T-helper 17 cell (primary cell): ENCODE data around the gene SSPN. TPM values are rescaled to one million over a fixed set of nuclear protein-coding genes. Genes with fewer than 3 reads are reported as not detected.

Experiments
- ATAC-seq: fragments of 150-1000 bp; cut with Tn5 transposase; 2 replicates; pipeline ENCODE4 v1.10.0; 2021; ENCODE audit warnings: mild to moderate bottlenecking, moderate library complexity
- DNase-seq, 3 donors: peaks; one replicate each; pipeline versions ENCODE4 v3.0.0 to v3.0.0-alpha.2; 2020 to 2021
- H3K9me3 ChIP-seq: one replicate; pipeline ENCODE4 v1.7.0; 2013; ENCODE audit warnings: low read length, mild to moderate bottlenecking; ENCODE audit not compliant: control insufficient read depth, poor library complexity, severe bottlenecking
- H3K27ac Mint-ChIP-seq: one replicate; pipeline ENCODE4 v1.8.0; 2022; ENCODE audit warnings: mild to moderate bottlenecking, moderate library complexity, mixed read lengths
- H3K27me3 Mint-ChIP-seq: one replicate; pipeline ENCODE4 v1.8.0; 2022; ENCODE audit warnings: mixed read lengths
- H3K36me3 Mint-ChIP-seq: one replicate; pipeline ENCODE4 v1.8.0; 2022; ENCODE audit warnings: low read depth, mixed read lengths
- H3K4me1 Mint-ChIP-seq: one replicate; pipeline ENCODE4 v1.8.0; 2022; ENCODE audit warnings: mild to moderate bottlenecking, mixed read lengths
- H3K4me3 Mint-ChIP-seq: one replicate; pipeline ENCODE4 v1.8.0; 2022; ENCODE audit warnings: mild to moderate bottlenecking, moderate library complexity, mixed read lengths
- total RNA-seq, 4 donors: library from RNA in 2 of 4; stranded (reverse) in 2 of 4; gene quantifications; one replicate each; pipeline ENCODE4 v1.2.3 and lab custom pipeline; 2022 to 2026

The SSPN gene
- total RNA-seq, 2 donors from 2014 or later: 1.7 TPM; not detected in 1

DNA sequence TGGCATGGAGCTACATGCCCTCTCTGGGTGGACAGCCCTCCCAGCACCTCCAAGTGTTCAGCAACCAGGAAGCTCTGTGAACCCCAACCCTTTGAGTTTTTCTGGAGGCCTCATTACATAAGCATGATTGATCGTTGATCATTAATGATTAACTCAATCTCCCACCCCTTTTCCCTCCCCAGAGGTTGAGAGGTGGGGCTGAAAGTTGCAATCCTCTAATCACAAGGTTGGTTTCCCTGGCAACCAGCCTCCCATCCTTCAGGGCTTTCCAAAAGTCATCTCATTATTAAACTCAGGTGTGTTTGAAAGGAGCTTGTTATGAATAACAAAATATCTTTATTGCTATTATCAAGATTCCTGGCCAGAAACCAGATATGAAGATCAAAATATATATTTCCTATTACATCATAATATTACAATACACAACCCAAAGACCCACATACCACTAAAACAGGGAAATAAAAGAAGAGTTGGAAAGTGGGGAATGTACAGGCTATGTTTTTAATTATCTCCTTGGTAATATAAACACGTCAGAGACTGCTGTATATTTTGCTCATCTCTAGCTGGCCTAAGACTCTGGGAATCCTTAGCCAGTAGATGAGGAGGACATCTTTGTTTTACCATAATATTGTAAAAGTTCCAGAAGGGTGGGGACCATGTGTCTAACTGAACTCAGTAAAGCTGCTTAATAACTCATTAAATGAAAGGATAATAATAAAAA, 73.6 kb downstream of the SSPN start:
- H3K4me1 Mint-ChIP-seq: peaks cover 6% of the 10 kb centered on the region
- no peak overlapping the region for H3K4me3 Mint-ChIP-seq
- H3K27ac Mint-ChIP-seq: no peak overlapping the region
- no peaks in the 10 kb centered on the region for H3K36me3 Mint-ChIP-seq
- H3K9me3 ChIP-seq: no peaks in the 10 kb centered on the region
- DNase-seq (no peak), ATAC-seq (no peak)
- H3K27me3 Mint-ChIP-seq: peaks cover 8% of the 10 kb centered on the region

DNA sequence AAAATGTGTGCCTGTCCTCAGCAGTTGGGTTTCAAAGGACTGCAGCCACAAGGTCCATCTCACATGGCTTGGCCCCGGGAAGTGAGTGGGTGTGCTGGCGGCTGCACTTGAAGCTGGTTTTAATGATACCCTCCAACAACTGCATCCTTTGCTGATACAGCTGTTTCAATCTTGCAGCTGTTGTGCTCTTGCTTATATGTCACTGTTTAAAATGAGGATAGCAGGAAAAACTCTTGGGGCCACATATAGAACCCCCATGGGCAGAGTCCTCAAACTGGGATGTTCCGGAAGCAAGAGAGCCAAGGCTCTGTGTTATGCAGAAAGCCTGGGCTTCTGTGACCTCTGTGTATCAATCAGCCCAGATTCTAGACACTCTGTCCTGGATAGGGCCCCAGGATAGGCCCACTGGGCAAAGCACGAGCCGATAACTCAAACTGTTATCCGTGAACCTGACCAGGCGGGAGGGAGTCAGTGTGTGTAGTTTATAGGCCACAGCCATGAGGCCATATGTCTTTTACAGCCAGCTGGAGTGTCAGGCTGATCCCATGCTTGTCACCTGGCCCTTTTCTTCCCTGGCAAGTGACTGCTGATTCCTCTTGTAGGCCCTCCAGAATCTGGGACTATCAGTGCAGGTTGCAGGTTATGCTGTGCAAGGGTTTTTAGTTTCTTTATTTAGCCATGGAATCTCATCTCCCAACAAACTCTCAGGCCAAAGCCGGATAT, 74.3 kb downstream of the SSPN start:
- DNase-seq (no peak), ATAC-seq (no peak)
- no peak overlapping the region for H3K27ac Mint-ChIP-seq
- peaks cover 7% of the 10 kb centered on the region for H3K4me1 Mint-ChIP-seq
- H3K4me3 Mint-ChIP-seq: no peak overlapping the region
- H3K36me3 Mint-ChIP-seq: no peaks in the 10 kb centered on the region
- H3K27me3 Mint-ChIP-seq: peaks cover 8% of the 10 kb centered on the region
- no peaks in the 10 kb centered on the region for H3K9me3 ChIP-seq

- H3K27ac Mint-ChIP-seq: no peak overlapping the region
- DNase-seq (no peak), ATAC-seq (no peak)
- no peaks in the 10 kb centered on the region for H3K36me3 Mint-ChIP-seq
- peaks cover 8% of the 10 kb centered on the region for H3K4me1 Mint-ChIP-seq
- no peak overlapping the region for H3K4me3 Mint-ChIP-seq
- H3K9me3 ChIP-seq: no peaks in the 10 kb centered on the region
- H3K27me3 Mint-ChIP-seq: peaks cover 8% of the 10 kb centered on the region
These were observed 75.7 kb downstream of the SSPN start for GRCh38 chr12:26271024-26271423.

- peaks cover 8% of the 10 kb centered on the region for H3K4me1 Mint-ChIP-seq
- H3K27me3 Mint-ChIP-seq: peaks cover 8% of the 10 kb centered on the region
- DNase-seq (no peak), ATAC-seq (peak; percentile 42)
- H3K4me3 Mint-ChIP-seq: no peak overlapping the region
- no peaks in the 10 kb centered on the region for H3K36me3 Mint-ChIP-seq
- H3K9me3 ChIP-seq: no peaks in the 10 kb centered on the region
- H3K27ac Mint-ChIP-seq: no peak overlapping the region
These were observed 76.6 kb downstream of the SSPN start for GRCh38 chr12:26271889-26272492.

DNA sequence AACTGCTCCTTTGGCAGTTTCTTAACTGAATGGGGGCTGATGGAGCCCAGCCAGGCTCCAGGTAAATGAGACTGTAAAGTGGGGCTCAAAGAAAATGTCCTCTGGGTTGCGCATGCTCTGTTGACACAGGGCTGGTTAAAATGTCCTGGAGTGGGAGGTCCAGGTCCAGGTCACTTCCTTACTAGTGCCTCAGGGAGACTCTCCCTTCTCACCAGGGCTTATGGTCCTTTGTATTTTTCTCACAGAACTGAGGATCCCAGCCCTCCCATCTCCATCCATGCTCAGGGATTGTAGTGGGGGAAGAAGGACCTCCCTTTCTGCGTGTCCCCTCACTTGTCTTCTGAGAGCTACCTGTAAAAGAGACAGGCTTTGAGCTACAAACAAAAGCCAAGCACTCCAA, 77.5 kb downstream of the SSPN start:
- peaks cover 8% of the 10 kb centered on the region for H3K27me3 Mint-ChIP-seq
- no peak overlapping the region for H3K27ac Mint-ChIP-seq
- no peak for ATAC-seq
- no peak for DNase-seq
- H3K9me3 ChIP-seq: no peaks in the 10 kb centered on the region
- peaks cover 8% of the 10 kb centered on the region for H3K4me1 Mint-ChIP-seq
- H3K4me3 Mint-ChIP-seq: no peak overlapping the region
- no peaks in the 10 kb centered on the region for H3K36me3 Mint-ChIP-seq

DNA sequence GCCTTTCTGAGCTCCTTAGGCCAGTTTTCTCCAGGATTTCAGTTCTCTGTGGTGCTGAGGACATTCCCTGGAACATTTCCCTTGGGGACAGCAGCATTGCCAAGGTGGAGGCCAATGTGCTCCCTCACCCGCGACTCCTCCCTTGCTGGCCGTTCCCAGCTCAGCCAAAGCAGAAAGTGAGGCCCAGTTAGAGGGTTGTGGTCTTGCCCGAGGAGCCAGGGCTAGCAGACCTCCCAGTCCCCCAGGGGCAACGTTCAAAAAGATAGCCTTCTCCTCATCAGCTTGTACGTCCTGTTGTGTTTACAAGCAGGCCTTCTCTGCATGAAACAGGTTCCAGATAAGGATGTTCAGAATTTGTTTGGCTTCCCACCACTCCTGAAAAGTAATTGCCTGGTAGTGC, 78.4 kb downstream of the SSPN start:
- no peak overlapping the region for H3K27ac Mint-ChIP-seq

GRCh38 chr12:26274441-26275312, 79.3 kb downstream of the SSPN start:
- no peaks in the 10 kb centered on the region for H3K36me3 Mint-ChIP-seq
- no peaks in the 10 kb centered on the region for H3K9me3 ChIP-seq
- H3K4me1 Mint-ChIP-seq: peaks cover 8% of the 10 kb centered on the region
- DNase-seq (no peak), ATAC-seq (peak; percentile 79)
- peak overlapping the region; percentile 85 for H3K27ac Mint-ChIP-seq
- H3K27me3 Mint-ChIP-seq: peaks cover 8% of the 10 kb centered on the region
- H3K4me3 Mint-ChIP-seq: peak overlapping the region; percentile 28

More for the DNA sequence above, 78.4 kb downstream of the SSPN start:
- Mint-ChIP-seq H3K4me1 (peaks cover 8% of the 10 kb centered on the region), H3K27me3 (peaks cover 8% of the 10 kb centered on the region), H3K36me3 (no peaks in the 10 kb centered on the region), H3K4me3 (no peak overlapping the region)
- ATAC-seq: no peak
- no peak for DNase-seq
- no peaks in the 10 kb centered on the region for H3K9me3 ChIP-seq

- Mint-ChIP-seq H3K27me3 (peaks cover 8% of the 10 kb centered on the region), H3K4me1 (peaks cover 8% of the 10 kb centered on the region), H3K27ac (peak overlapping the region; percentile 85), H3K4me3 (no peak overlapping the region), H3K36me3 (no peaks in the 10 kb centered on the region)
- no peak for DNase-seq
- no peak for ATAC-seq
- peaks cover under 1% of the 10 kb centered on the region for H3K9me3 ChIP-seq
These were observed 80.1 kb downstream of the SSPN start for GRCh38 chr12:26275313-26276131.

DNA sequence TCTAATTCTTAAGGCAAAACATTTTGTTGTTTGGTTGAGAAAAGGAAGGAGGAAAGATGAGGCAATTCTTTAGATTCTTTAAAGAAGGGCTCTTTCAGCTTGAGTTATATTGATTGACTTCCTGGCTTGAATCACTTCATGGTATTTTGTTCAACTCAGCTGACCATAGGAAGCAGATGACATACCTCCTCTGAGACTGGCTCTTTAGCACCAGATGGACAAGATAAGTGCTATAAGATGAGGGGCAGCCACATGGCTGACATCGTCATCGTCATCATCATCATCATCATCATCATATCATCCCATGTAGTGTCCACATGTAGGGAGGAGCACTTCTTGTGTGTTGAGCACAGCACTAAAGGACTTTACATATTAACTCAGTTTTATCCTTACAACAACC, 81.3 kb downstream of the SSPN start:
- Mint-ChIP-seq H3K4me1 (peaks cover 8% of the 10 kb centered on the region), H3K4me3 (no peak overlapping the region), H3K27me3 (peaks cover under 1% of the 10 kb centered on the region), H3K36me3 (no peaks in the 10 kb centered on the region), H3K27ac (no peak overlapping the region)
- ATAC-seq (no peak), DNase-seq (no peak)
- peaks cover 2% of the 10 kb centered on the region for H3K9me3 ChIP-seq

DNA sequence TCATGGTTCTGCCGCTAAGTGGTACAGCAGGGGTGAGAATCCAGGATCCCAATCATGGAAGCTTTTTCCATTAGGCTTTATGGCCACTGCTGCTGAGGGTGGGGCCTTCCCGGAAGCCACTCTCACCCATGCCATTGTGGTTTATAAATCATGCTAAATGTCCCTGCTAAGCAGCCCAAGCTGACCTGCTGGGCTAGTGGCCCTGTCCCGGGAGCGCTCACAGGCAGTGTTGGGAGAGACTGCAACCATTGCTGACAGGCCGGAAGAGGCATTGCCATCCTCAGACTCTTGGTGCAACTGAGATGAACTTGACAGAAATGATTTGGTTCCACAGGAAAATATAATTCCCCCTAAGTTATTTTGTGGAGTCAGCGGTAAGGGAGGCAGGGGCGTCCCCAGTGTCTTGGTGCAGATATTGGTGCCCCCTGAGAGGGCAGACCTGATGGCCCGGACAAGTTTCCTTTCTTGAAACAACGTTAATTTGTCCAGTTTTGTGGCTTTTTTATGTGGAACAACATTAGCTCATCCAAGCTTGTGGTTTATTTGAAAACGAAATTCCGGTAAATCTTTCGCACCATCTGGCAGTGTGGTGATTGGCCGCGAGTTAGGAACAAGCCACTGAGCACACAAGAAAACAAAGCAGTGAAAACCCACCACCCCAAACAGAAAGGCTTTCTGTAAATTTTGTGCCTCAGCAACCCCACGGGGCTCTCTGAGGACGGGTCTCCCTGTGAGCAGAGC, 82.3 kb downstream of the SSPN start:
- ATAC-seq: no peak
- H3K27ac Mint-ChIP-seq: no peak overlapping the region
- no peak for DNase-seq
- peaks cover 5% of the 10 kb centered on the region for H3K4me1 Mint-ChIP-seq
- no peak overlapping the region for H3K4me3 Mint-ChIP-seq
- H3K9me3 ChIP-seq: peaks cover 2% of the 10 kb centered on the region
- H3K27me3 Mint-ChIP-seq: no peaks in the 10 kb centered on the region
- no peaks in the 10 kb centered on the region for H3K36me3 Mint-ChIP-seq

GRCh38 chr12:26278266-26278665, 82.9 kb downstream of the SSPN start:
- H3K4me1 Mint-ChIP-seq: peaks cover 9% of the 10 kb centered on the region
- no peaks in the 10 kb centered on the region for H3K27me3 Mint-ChIP-seq
- no peaks in the 10 kb centered on the region for H3K36me3 Mint-ChIP-seq
- ATAC-seq: no peak
- DNase-seq: no peak
- peaks cover 2% of the 10 kb centered on the region for H3K9me3 ChIP-seq
- no peak overlapping the region for H3K27ac Mint-ChIP-seq
- H3K4me3 Mint-ChIP-seq: no peak overlapping the region

GRCh38 chr12:26278666-26279065, 83.3 kb downstream of the SSPN start:
- H3K4me3 Mint-ChIP-seq: no peak overlapping the region

More at GRCh38 chr12:26278666-26279065, 83.3 kb downstream of the SSPN start:
- ATAC-seq: no peak
- peaks cover 2% of the 10 kb centered on the region for H3K9me3 ChIP-seq
- DNase-seq: no peak
- H3K27me3 Mint-ChIP-seq: no peaks in the 10 kb centered on the region
- H3K36me3 Mint-ChIP-seq: no peaks in the 10 kb centered on the region
- H3K27ac Mint-ChIP-seq: no peak overlapping the region
- peaks cover 9% of the 10 kb centered on the region for H3K4me1 Mint-ChIP-seq
